HG02588 (cell line): ENCODE measurements around the gene PLEKHA7.
"Not testable (repeated sequence)": the region's sequence is repeated elsewhere in the genome, so short reads cannot be mapped to it uniquely, and the experiment has no call there.

Source experiments
- ATAC-seq: cut with Tn5 transposase; IDR thresholded peaks from one replicate; pipeline ENCODE4 v1.9.1; 2021; ENCODE audit warnings: mild to moderate bottlenecking, moderate library complexity; ENCODE audit not compliant: unreplicated experiment

PLEKHA7 gene

DNA sequence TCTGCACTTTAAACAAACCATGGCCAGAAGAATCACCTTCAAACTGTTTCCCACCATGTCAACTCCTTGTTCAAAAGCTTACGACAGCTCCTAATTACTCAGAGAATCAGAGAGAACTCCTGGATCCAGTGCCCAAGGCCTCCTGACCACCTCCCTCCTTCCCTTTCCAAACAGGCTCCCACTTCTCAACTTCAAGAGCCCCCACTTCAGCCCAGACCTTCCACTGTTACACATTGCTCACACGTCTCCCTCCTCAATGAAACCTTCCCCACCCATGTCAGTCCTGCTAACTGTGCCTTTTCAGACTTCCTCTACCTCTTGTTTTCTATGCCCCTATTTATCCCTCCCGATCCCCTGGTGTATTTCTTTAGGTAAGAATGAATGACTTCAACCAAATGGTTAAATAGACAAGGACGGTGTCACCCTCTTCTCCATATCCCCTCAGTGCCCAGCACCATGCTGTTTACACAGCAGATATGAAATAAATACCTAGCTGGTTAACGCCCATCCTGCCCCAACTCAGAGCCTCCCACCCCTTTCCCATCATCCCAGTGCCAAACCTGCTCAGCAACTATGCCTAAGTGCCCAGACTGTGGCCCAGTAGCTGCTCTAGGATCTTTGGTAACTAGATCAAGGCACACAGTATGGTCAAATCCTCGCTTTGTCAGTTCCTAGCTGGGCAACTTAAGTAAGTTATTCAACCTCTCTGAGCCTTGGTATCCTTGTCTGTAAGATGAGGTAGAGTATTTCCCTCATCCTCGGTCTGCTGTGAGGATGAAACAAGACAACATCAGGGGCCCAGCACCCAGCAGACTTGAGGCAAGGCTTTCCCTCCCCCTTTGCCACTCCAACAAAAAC, 36.8 kb downstream of the PLEKHA7 start:
- ATAC-seq, result no peak

DNA sequence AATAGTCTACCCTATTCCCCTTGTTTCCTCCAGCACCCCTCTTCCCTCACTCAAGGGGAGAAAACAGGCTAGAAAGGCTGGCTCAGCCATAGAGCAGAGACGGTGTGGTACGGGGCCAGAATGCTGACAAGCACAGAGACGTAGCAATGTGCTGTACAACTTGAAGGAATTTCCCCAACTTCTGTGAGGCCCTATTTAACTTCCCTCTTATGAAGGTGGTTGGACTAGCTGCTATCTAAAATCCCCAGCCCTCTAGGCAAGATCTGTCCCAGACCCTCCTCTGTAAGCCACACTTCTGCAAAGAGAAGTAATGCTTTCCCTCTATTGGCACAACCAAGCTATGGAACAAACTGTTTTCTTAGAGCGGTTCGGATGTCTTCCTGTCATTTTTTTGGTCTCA, 37.8 kb downstream of the PLEKHA7 start:
- no peak for ATAC-seq

DNA sequence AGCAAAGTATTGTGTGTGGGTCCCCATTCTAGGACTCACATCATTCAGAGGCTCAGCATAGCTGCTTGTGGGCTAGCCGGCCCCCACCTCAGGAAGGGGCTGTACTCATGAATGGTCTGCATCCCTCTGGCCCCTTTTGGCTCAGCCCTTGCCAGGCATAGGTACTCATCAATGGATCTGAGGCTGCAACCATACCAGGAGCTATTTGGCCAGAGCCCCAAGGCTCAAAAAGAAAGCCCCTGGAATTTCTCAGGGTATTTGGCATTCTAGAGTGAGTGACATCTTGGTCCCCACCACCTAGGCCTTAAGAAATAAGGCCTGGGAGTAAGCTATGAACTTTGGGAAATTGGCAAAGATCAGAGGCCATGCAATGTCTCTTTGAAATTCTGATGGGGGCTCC, 38.3 kb downstream of the PLEKHA7 start:
- ATAC-seq, result no peak

DNA sequence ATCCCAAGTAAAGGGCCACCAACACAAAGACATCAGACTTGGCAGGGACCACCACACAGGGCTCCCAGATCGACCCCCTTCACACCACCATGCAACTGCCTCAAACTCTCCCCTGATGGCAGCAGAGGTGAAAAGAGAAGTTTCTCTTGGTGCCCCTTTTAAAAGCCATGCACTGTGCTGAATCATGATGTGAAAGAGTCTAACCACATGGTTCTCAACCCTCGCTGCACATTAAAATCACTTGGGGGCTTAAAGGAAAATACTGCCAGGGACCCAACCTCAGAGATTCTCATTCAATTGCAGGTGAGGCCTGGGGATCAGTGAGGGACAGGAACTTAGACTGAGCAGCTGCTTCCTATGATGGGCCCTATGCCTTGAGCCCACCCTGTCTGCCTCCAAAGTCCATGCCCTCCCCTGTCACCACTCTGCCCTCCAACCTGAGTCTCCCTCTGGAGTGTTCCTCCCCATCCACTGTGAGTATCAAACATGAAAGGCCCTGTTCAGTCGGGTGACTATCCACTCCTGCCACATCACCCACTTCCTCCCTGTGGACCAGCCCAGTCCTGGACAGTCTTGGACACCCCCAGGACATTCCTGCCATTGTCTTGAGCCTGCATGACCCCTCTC, 40.8 kb downstream of the PLEKHA7 start:
- ATAC-seq, result no peak

DNA sequence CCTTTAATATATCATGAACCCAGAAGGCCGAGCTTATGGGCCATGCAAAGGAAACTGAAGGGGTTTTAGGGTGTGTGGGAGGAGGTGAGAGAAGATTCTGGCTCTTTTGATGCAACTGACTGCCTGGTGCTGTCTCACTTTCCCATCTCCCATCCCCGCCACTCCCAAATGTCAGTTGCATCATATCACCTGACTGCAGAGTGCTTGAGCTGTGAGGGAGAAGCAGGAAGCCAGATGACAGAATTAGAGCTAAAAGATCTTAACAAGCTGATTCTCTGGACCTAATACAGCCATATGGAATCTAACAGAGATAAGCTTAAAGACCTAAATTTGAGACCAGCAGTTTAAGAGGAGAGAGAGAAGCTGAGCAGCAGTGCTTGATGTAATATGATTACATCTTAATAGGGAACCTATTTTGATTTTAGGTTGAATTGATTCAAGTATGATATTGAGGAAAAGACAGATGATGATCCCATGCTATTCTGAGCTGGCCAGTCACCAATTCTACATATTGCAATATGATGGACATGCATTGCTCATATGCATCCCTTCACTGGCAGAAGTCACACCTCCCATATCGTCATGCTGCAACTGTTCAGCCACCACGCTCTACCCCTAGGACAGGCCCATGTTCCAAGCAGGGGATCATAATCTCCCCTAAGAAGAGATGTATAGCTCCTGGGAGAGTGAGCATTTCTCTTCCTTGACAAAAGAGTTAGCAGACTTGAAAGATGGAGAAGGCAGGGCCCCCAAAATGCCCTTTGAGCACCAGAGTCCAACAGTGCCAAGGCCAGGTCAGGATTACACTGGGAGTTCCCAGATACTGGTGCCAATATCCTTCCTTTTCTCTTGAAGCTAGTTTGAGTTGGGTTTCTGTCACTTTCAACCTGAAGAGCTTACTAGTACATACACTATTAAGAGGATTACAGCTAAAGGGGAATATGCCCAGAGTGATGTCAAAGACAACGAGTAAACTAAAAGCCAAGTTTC, 44.9 kb downstream of the PLEKHA7 start:
- no peak for ATAC-seq

DNA sequence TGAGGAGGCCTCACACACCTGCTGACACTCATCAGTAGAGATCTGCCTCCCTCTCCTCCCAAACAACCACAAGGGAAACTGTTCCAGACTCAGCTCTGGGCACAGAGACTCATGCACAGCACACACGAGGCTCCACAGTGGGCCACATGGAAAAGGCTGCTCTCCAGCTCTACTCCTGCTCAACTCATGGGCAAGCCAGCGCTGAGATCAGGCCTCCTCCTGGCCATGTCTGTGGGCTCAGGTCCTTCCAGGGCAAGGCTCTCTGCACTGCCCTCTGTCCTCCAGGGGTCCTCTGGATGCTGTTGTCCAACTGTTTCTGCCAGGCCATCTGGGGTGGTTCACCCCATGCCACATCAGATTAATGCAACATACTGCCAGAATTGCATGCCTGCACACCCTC, 46.0 kb downstream of the PLEKHA7 start:
- no peak for ATAC-seq

DNA sequence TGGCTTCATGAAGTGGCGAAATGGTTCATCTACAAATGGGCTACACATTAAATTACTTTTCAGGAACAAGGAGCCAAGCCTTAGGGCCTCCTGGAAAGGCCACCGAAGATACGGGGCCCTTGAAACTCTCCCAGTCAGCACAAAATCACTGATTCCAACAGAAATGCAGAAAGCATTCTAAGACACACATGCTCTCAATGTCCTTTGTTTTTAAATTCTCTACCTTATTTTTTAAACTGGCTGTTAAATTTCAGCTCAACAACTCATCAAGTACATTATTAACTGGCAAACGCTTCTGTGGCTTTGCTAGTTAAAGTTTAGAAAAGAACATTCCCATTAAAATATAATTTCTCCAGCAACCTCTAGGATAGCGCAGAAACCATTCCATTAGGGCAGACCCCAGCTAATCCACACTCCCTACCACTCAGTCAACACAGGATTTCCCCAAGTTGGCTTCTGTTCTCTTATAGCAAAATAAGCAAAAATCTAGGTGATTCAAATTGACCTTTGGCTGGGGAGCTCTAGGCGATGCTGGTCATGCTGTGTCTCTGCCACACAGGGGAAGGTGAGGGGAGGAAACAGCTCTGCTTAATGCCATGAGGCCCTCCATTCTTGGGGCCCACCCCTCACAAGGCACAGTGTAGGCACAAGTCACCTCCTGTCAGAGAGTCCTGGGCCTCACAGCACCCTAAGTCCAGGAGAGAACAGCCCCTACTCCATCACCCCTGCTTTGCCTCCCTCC, 47.1 kb downstream of the PLEKHA7 start:
- no peak for ATAC-seq

DNA sequence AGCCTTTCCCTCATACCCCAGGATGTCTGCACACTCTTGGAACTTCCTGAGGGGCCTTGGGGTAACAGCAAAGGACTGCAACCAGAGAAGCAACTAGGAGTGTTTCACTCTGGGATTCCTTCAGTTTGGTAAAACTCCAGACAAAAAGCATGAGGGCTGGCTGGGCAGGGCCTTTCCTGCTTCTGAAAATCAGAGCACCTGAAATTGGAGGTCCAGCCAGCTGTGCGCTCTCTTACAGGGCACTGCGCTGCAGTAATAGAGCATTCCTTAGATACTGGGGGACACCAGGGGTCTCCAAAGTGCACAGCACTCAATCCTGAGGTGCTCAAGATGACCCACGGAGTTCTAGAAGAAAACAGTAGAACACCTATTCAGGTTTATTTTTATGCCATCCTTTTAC, 49.7 kb downstream of the PLEKHA7 start:
- no peak for ATAC-seq

DNA sequence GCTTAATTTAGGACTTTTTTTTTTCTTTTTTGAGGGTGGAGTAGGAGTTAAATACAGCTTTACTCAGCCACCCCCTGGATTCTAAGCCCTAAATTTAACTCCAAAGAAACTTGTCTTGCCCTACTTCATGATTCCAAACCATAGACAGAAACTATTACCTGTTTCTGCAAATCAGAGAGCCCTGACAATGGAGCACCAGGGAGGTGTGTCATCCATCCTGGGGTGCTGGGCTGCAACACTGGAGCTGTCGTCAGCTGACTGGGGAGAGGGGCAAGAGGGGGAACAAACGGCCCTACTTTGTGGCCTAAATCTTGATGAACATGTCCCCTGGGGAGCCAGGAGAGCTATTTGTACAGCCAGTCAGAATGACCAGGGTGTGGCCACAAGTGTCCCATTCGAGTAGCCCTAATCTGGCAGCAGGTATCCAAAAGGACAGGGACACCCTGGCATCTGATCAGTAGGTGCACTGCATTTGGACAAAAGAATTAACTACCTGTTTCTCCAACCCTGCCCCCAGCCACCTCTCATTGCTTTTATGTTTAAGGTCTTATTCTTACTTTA, 50.8 kb downstream of the PLEKHA7 start:
- no peak for ATAC-seq

DNA sequence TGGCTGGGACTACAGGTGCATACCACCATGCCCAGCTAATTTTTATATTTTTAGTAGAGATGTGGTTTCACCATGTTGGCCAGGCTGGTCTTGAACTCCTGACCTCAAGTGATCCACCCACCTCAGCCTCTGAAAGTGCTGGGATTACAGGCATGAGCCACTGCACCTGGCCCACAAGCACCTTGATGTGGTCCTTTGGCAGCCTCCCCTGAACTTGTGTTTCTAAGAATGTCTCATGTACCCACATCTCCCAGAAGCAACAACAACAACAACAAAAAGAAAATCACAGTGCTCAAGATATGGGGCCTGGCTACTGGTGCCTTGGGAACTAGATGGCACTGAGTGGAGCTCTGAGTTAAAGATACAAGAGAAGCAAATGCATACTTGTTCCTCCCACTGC, 51.6 kb downstream of the PLEKHA7 start:
- not testable (repeated sequence) for ATAC-seq

DNA sequence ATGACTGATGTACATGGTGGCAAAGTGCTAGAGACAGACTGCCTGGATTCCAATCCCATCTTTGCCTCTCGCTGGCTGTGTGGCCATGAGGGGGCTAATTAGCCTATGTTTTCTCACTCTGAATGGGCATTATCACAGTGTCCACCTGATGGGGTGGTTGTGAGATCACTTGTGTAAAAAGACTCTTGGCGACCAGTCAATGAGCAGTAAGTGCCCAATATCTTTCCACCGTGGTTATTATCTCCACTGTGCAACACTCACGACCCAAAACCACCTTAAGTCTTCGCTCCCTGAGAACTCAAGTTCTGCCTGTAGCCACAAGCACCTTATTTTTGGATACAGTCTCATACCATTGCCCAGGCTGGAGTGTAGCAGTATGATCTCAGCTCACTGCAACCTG, 52.1 kb downstream of the PLEKHA7 start:
- no peak for ATAC-seq

DNA sequence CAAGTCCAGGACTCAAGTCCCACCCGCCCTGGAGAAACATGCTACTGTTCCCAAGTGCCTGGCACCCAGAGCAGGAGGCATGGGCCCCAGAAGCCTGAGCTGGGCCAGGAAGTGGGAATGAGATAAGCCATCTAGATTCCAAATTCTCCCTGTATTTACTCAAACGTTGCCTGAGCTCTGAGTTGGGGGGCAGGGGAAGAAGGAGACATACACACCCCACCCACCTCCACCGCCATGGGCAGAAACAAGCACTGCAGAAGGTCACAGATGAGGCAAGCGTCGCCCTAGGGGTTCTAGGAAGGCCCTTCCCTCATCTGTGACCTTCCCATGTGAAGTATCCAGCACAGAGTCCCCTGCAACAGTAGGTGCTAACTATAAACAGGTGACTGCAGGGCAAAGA, 54.0 kb downstream of the PLEKHA7 start:
- ATAC-seq, result no peak

DNA sequence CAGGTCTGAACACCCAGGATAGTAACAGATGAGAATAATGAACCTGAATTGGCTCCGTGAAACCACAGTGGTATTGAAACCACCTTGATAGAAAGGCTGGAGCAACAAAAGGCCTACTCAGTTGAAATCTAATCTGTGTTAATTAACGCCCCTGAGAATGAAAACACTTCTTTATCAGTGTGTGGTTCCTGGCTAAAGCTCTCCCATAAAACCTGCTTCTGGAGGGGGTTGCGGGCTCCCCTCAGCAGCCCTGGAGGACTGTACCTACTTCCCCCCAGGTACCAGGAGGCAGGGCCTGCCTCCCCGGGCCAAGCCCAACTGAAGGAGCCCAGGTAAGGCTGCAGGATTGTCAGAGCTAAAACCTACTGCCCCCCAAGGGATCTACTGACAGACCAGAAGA, 54.6 kb downstream of the PLEKHA7 start:
- ATAC-seq, result no peak

DNA sequence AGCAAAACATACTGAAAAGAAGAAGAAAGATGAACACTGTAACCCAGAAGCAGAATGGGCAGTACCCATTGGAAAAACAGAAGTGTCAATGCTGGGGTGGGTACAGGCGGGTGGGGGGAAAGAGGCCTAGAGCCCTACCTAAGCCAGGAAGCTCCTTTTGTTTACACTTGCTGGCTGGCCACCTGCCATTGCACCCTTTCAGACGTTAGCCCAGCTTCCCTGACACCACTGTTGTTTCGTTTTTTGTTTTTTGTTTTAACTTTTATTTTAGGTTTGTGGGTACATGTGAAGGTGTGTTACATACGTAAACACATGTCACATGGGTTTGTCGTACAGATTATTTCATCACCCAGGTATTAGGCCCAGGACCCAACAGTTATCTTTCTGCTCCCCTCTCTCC, 55.4 kb downstream of the PLEKHA7 start:
- no peak for ATAC-seq

DNA sequence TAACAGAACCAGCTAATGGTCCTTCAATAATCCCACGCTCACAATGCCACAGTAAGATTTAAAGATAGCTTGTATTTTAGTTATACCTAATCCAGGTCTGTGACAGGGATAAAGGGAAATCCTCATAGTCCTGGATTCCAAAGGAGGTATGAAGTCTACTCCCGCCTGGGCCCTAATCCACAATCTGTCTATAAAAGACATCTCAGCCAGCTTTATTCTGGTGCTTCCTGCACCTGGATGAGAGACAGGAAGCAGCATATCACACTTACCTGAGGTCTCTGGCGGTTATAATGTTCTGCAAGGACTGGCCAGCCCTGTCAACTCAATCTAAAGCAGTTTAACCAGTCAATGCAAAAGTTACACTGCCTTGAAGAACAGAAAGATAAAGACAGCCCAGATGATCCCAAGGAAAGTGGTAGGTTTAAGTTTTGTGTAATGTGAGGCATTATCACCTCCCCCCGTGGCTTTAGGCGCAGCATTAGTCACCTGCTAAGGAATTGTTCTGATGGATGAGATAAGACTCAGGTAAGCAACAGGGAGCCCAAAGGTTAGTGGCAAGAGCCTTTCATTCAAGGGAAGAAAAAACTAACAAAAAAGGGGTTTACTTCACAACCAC, 57.6 kb downstream of the PLEKHA7 start:
- no peak for ATAC-seq

DNA sequence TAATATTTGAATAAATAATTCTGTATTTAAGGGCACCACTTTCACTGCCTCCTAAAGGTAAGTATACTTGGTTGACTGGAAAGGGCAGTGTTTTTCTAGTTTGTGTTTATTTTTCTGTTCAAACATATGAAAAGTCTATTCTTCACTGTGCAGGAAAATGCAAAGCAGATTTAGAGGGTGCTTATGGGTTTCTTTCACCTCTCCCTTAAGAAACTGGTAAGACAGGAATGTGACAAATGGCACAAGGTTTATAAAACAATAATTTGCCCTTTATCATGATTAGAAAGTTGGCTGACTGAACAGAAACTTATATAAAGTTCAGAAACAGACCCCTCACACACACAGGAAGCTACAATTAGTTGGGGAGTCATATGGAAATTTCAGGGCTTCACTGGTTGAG, 60.6 kb downstream of the PLEKHA7 start:
- ATAC-seq, result no peak

DNA sequence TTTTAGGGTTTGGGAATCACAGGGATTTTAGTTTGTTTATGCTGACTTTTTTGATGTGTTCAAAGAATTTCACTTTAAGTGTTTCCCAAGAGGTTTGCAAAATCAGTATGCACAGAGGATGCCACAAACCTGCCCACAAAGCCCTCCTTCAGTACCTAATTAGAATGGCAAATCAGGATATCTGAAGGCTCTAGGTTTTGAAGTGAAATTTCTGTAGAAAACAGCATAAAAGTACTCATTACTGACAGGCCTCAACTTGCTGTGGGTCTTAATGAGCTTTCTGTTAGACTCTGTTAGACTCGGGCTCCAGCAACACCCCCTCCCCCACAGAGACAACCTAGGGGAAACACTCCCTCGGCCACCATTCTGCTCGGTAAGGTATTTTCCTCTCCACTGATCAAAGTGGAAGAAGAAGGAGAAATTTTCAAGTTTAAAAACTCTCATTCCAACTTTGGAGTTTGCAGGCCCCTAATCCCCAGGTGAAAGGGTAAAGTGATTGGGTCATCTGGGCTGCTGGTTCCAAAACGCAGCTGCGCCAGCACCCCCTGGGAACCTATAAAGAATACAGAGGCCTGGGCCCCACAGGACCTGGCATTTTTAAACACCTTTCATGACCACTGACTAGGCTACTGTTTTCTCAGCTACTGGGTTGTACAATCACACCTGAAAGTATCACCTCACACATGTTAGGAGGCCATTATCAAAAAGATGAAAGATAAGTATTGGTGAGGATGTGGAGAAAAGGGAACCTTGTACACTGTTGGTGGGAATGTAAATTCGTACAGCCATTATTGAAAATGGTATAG, 67.5 kb downstream of the PLEKHA7 start:
- peak; percentile 85 for ATAC-seq

DNA sequence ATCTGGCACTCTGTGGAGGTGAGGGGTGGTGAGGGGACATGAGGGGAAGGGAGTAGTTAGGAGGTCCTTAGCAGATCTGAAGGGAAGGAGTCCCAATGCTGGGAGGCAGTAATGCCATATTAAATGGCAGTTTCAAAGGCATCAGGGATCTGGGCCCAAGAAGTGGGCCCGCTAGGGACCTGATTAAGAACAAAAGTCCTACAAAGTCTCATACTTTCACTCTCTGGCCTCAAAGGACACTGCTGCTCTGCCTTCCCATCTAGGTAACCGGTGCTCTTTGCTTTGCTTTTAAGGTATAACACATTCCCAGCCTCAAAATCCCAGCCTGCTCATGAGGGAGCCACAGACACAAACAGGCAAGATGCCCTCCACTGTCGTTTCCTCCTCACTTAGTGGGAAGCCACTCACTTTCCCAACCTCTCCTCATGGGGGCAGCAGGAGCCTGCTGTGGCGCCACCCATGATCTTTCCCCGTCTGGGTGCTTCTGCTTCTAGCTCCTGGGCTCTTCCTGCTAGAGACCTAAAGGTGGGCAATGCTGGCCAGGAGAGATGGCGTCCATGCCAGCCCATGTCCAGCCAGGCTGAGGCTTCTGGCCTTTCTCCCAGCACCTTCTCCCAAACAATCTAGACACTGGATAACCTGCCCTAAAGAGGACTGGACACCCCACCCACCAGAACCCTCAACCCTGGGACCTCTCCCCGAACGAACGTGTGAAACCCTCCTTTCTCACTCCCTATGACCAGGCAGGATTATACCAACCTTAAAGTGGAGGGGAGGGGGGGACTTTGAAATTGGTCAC, 68.3 kb downstream of the PLEKHA7 start:
- ATAC-seq, result peak; percentile 69
